SKM-1 (cell line): ENCODE results near the gene TLE2.
"Not testable (repeated sequence)": the region's sequence is repeated elsewhere in the genome, so short reads cannot be mapped to it uniquely, and the experiment has no call there.

Experiments used
- DNase-seq: peaks from one replicate; lab custom pipeline; 2025; ENCODE audit not compliant: unreplicated experiment; lab: John Stamatoyannopoulos, UW

TLE2 gene

DNA sequence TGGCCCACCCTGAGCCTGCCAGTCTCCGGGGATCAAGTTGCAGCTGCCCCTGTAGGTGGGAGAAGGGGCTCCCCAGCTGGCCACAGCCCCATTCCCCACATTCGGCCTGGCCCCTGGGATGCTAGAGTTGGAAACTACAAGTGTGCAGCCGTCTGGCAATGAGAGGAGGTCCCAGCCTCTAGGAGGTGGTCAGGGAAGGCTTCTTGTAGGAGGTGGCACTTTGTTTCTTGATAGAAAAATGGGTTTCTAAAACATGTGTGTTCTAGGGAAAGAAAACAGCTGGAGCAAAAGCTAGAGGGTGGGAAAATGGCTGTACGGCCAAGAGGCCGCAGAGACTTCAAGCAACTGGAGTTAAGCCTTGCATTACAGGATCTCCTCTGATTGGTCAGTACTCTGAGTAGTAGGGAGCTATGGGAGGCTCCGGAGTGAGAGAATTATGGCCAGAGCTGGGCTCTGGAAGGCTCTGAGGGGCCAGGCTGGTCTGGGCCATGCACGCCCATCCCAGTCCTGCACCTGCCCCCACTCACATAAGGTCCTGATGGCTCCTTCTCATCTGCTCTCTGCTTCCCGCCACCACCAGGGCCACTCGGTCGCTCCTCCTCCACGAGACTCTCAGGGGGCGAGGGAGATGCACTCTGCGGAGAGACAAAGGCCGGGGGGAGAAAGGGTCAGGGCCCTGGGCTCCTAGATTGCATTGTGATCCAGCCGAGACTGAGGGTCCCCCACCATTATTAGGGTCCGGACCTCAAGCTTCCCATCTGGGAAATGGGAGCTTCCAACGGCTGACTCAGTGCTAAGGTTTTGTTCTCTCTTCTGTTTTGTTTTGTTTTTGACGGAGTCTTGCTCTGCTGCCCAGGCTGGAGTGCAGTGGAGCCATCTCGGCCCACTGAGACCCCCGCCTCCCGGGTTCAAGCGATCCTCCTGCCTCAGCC lies 13.7 kb downstream of the TLE2 start:
- DNase-seq, result no peak

DNA sequence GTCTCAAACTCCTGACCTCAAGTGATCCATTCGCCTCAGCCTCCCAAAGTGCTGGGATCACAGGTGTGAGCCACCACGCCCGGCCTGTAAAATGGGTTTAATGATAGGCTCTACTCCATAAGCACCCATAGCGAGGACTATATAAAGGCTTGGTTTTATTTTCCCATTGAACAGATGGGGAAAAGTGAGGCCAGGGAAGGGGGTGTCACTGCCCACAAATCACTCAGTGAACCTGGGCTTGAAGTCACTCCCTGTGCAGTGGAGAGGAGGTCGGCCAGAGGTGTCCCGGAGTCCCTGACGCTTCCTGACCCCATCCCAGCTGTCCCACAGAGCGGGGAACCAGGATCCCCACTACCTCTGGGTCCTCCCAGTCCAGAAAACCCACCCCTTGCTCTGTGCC lies 14.9 kb downstream of the TLE2 start:
- DNase-seq, result no peak

DNA sequence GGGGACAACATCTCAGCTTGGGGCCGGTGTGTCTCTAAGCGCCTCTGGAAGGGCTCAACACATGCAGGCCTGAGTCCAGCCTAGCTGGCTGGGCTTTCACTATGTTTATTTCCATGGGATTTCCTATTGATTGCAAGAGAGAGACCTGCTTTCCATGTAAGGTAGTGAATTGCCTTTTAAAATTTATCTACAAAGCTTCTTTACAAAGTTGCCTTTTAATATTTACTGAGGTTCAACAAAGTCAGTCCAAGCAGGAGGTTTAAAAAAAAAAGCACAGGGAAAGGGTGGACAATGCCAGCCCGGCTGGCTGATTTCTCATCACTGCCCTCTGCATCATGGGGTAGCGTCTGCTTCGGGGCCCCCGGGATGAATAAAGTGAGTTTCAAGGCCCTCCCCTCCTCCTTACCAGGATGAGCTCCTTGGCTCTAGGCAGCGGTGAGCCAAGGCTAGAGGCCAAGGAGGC lies 15.8 kb downstream of the TLE2 start:
- DNase-seq, result no peak

DNA sequence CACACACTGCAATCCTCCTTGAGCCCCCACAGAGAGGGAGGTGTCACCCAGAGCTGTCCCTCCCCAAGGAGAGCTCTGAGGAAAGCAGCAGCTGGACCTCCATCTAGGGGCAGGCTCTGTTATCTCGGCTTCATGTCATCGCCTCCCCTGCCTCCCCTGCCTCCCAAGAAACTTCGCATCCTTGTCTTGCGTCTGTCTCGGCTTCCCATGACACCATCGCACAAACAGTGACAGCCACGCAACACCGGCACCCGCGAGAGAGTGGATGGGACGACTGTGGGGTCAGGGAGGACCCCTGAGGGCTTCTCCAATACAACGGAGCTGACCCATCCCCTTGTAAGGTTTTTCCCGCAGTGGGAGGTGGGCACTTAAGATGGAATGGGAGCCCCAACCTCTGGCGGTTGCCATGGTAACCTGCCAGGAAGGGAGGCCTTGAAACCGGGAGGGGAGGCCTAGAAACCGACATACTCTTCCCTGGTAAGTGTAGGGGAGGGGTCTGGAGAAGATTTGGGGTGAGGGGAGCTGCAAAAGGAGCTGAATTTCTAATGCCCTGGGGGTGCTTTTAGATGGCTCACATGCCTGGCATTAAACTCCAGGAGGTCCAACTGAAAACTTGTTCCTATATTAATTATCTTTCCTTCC lies 16.3 kb downstream of the TLE2 start:
- no peak for DNase-seq

DNA sequence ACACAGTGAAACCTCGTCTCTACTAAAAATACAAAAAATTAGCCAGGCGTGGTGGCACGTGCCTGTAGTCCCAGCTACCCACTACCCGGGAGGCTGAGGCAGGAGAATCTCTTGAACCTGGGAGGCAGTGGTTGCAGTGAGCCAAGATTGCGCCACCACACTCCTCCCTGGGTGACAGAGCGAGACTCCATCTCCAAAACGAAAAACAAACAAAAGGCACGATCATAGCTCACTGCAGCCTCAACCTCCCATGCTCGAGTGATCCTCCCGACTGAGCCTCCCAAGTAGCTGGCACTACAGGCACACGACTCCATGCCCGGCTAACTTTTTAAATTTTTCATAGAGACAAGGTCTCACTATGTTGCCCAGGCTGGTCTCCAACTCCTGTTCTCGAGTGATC lies 17.0 kb downstream of the TLE2 start:
- not testable (repeated sequence) for DNase-seq

DNA sequence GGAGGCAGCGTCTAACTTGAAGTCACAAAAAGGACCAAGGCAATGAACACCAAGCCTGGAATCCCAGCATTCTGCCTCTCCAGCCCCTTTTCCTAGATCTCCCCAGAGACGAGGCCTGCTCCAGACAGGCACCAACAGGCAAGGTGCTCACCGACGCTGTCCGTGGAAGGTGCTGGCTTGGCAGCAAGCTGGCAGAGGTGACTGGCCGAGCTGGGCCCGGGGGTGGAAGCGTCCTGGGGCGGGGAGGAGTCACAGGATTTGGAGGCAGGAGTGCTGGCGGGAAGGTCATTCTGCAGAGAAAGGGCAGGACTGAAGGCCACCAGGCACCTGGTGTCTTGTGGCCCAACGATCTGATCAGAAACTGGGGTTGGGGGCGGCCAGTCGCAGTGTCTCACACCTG lies 18.2 kb downstream of the TLE2 start:
- DNase-seq, result no peak

DNA sequence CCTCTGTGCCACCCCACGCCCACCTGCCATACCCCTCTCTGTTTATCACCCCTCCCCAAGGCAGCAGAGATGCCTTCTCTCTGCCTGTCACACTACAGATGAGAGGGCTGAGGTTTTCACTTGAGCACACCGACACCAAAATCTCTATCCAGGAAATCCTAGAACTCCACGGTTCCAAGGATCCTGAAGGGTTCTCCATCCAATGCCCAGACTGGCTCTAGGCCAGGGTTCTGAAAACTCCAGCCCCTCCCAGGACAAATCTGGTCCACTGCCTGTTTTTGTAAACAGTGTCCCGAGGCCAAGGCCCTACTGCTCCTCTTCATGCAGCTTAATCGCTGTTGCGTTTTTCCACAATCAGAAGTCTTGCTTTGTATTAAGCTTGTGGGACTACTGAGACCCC lies 20.1 kb downstream of the TLE2 start:
- no peak for DNase-seq

DNA sequence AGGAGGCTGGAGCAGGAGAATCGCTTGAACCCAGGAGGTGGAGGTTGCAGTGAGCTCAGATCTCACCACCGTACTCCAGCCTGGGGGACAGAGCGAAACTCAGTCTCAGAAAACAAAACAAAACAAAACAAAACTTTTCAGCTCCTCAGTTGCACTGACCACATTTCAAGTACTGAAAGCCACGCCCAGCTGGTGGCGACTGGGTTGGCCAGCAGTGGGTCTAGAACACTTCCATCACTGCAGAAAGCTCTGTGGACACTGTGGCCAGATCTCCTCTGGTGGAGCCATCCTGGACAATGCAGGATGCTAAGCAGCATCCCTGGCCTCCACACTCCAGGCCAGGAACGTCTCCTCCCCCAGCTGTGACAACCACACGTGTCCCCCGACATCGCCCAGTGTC lies 21.1 kb downstream of the TLE2 start:
- DNase-seq, result no peak

DNA sequence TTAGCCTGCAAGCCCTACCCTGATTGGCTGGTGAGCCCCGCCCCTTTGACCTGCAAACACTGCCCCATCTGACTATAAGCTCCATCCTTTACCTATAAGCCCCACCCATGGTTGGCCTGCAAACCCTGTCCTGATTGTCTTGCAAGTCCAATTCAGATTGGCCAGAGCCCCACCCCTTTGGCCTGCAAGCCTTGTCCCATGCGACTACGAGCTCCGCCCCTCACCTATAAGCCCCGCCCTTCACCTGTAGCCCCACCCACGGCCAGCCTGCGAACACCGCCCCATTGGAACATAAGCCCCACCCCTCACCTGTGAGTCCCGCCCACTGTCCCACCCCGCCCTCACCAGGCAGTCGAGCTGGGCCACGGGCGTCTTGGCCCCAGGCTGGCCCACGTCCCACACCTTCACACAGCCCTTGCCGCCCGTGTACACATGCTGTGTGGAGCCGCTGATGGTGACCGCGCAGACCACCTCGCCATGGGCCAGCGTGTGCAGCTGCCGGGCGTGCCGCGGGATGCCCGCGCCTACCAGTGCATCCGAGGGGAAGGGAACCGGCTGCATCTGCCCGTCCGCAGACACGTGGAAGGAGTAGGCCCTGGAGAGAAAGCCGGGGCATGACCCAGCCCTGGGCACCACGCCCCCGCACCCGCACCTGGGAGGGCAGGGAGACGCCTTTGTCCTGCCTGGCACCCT lies 22.9 kb downstream of the TLE2 start:
- DNase-seq, result no peak

DNA sequence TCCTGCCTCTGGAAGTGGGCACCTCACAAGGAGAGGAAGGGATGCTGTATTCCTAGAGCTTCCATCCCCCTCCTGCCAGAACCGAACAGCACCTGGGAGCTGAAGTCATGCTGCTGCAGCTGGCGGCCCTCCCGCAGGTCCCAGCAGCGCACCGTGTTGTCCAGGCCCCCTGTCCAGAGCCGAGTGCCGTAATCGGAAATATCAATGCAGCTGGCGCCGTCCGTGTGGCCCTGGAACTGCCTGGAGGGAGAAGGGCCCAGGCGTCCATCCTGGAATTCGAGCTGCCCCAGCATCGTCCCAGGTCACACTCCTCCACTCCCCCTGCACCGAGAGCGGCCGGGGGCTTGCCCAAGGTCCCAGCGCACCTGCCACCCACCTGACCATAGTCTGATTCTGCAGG lies 23.7 kb downstream of the TLE2 start:
- DNase-seq, result no peak

DNA sequence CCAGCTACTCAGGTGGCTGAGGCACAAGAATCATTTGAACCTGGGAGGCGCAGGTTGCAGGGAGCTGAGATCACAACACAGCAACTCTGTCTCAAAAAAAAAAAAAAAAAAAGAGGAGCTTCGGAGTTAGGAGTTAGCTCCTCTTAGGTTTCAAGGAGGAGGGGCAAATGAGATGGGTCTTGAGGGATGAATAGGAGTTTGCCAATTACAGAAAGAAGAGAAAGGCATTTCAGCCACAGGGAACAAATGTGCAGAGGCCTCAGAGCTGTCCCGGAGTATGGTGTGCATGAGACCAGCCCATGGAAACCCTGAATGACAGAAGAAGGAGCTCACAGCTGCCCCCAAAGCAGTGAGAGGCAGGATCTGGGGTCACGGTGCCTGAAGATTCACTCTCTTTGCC lies 24.6 kb downstream of the TLE2 start:
- DNase-seq, result no peak

DNA sequence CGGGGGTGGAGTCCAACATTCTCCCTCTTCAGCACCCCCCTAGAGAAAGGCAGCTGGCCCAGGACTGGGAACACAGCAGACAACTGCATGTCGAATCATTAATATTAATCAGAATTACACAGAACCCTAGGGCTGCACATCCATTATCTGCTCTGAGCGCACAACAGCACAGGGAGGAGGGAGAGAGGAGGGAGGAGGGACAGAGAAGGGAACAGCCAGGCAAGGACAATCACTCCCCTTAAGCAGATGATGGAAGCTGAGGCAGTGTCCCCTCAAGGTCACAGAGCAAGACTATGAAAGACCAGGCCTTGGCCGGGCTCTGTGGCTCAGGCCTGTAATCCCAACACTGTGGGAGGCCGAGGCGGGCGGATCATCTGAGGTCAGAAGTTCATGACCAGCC lies 26.0 kb downstream of the TLE2 start:
- no peak for DNase-seq

DNA sequence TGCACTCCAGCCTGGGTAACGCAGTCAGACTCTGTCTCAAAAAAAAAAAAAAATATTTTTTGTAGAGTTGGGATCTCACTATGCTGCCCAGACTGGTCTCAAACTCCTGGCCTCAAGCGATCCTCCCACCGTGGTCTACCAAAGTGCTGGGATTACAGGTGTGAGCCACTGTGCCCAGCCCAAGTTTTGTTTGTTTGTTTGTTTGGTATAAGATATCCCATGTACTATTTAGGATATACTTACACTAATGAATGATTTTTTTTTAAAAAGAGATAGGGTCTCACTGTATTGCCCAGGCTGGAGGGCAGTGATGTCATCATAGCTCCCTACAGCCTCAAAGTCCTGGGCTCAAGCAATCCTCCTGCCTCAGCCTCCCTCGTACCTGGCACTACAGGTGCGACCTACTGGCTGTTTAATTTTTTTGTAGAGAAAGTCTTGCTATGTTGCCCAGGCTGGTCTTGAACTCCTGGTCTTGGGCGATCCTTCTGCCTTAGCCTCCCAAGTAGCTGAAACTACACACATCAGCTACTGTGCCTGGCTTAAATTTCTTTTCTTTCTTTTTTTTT lies 27.8 kb downstream of the TLE2 start:
- no peak for DNase-seq

DNA sequence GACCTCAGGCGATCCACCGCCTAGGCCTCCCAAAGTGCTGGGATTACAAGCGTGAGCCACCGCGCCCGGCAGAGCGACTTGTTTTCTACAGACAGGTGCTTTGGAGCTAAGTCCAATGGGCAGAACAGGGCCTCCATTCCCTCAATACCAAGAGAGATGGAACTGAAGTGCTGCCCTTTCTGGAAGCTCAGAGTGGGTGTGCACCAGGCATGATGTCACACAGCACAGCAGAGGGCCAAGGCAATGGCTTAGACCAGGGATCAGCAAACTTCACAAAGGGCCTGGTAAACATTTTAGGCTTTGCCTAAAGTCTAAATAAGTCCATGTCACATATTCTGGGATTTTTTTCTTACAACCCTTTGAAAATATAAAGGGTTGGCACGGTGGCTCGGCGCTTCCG lies 30.4 kb downstream of the TLE2 start:
- no peak for DNase-seq

DNA sequence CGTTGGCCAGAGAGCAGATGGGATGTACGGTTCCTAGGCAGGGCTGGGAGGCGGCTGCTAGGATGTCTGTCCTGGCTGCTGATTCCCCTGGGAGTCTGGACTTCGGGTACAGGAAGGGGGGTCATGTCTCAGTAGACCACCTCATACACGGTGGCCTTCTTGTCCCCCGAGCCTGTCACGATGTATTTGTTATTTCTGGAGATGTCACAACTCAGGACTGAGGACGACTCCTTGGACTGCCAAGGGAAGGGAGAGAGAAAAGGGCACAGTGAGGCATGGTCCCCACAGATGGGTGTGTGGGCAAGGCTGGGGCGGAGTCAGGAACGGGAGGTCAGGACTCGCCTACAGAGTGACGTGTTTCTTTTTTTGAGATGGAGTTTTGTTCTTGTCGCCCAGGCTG lies 31.4 kb downstream of the TLE2 start:
- no peak for DNase-seq

DNA sequence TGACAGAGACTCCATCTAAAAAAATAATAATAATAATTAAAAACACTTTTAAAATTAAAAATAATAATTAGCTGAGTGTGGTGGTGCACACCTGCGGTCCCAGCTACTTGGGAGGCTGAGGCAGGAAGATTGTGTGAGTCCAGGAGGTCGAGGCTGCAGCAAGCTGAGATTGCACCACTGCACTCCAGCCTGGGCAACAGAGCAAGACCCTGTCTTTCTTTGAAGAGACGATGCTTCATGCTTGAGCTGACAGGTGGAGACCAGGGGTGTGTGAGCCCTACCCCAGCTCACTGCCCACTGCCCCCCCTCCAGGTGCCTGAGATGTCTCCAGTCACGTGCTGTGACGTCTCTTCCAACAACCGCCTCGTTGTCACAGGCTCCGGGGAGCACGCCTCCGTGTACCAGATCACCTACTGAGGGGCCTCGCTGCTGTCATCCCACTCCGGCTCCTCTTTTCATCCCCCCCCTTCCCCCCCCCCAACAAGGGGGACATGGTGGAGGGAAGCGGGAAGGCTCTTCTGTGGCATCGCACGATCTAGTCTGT lies 34.4 kb downstream of the TLE2 start:
- no peak for DNase-seq

DNA sequence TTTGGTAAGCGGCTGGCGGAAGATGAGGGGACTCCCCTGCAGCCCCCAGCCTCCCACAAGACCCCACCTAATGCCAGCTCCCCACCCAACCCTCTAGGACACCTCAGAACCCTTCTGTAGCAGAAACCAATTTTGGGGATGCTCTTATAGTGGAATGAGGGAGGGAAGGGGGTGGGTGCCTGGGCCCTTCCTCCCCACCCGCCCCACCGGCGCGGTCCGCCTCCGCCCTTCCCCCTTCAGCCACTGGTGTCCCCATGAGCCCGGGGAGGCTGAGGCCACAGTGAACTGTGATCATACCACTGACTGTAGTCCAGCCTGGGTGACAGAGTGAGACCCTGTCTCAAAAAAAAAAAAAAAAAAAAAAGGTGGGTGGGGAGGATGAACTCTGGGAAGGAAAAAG lies 35.5 kb downstream of the TLE2 start:
- no peak for DNase-seq

DNA sequence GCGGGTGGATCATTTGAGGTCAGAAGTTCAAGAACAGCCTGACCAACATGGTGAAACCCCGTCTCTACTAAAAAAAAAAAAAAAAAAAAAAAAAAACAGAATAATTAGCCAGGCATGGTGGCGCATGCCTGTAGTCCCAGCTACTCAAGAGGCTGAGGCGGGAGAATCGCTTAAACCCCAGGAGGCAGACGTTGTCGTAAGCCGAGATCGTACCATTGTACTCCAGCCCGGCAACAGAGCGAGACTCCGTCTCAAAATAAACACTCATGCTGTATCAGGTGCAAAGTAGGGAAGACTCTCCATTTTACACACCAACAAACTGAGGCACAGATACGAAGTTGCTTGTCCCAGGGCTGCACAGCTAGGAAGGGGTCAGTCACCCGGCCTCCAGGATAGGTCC lies 36.1 kb downstream of the TLE2 start:
- no peak for DNase-seq

DNA sequence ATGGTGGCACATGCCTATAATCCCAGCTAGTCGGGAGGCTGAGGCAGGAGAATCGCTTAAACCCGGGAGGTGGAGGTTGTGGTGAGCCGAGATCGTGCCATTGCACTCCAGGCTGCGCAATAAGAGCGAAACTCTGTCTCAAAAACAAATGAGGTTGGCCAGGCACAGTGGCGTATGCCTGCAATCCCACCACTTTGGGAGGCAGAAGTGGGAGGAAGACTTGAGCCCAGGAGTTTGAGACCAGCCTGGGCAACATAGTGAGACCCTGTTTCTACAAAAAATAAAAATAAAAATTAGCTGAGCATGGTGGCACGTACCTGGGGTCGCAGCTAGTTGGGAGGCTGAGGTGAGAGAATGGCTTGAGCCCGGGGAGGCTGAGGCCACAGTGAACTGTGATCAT lies 36.7 kb downstream of the TLE2 start:
- not testable (repeated sequence) for DNase-seq

DNA sequence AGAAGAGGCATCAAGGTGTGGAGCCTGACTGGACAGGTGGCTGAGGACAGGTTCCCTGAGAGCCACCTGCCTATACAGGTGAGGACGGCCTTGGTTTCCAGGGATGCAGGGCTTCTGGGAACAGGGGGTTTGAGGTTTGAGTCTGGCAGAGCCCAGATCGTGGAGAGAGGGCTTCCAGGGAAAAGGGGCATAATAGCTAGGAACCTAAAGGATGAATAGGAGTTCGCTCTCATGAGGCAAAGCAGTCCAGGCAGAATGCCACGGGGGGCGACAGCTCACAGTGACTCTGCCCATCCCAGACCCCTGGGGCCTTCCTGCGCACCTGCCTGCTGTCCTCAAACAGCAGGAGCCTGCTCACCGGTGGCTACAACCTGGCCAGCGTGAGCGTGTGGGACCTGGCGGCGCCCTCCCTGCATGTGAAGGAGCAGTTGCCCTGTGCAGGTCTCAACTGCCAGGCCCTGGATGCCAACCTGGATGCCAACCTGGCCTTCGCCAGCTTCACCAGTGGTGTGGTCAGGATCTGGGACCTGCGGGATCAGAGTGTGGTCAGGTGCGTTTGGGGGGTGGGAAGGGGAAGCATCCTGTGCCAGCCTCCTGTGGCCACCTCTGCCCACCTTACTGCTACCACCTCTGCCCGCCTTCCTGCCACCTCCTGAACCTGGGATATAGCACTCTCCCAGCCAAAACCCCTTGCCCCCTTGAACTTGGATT lies 39.7 kb downstream of the TLE2 start:
- no peak for DNase-seq

DNA sequence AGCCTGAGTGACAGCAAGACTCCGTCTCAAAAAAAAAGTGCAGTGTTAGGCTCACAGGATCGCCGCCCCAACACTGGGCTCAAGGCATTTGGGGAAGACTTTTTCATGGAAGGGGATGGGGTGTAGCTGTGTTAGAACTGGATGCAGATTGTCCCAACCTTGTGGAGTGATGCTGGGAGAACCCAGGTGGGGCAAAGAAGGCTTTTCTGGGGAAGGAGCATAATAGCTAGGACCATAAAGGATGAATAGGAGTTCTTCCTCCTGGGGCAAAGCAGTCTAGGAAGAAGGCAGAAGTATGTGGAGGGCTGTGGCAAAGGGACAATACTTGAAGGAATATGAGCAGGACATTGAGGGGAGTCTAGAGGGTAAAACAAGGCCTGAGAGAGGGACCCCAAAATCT lies 40.5 kb downstream of the TLE2 start:
- no peak for DNase-seq
